Measurements from ENCODE around the gene ODAD2.
A peak's percentile ranks its signal among the peaks of the same experiment; 100 is the strongest.
"Not testable (repeated sequence)": the region's sequence is repeated elsewhere in the genome, so short reads cannot be mapped to it uniquely, and the experiment has no call there.

ODAD2 gene

GRCh38 chr10:27969931-27970330 lies 28.9 kb downstream of the ODAD2 start:
- DNase-seq = not testable (repeated sequence)

- DNase-seq = no peak
These were observed 39.7 kb downstream of the ODAD2 start for GRCh38 chr10:27959093-27959715.

- not testable (repeated sequence) for DNase-seq
These were observed 40.5 kb downstream of the ODAD2 start for GRCh38 chr10:27958383-27958782.

GRCh38 chr10:27950242-27950564 lies 48.7 kb downstream of the ODAD2 start:
- DNase-seq = no peak

- no peak for DNase-seq
These were observed 49.2 kb downstream of the ODAD2 start for GRCh38 chr10:27949528-27950241.

- no peak for DNase-seq
These were observed 50.7 kb downstream of the ODAD2 start for GRCh38 chr10:27948186-27948585.

GRCh38 chr10:27947540-27947939 lies 51.3 kb downstream of the ODAD2 start:
- DNase-seq = no peak

GRCh38 chr10:27944005-27944404 lies 54.9 kb downstream of the ODAD2 start:
- no peak for DNase-seq

- no peak for DNase-seq
These were observed 84.0 kb downstream of the ODAD2 start for GRCh38 chr10:27914888-27915287.

GRCh38 chr10:27912231-27912630 lies 86.6 kb downstream of the ODAD2 start:
- no peak for DNase-seq

- DNase-seq = no peak
These were observed 87.3 kb downstream of the ODAD2 start for GRCh38 chr10:27911539-27911938.

- no peak for DNase-seq
These were observed 87.9 kb downstream of the ODAD2 start for GRCh38 chr10:27911011-27911410.

- DNase-seq = peak; percentile 9
These were observed 90.6 kb downstream of the ODAD2 start for GRCh38 chr10:27908231-27908630.

- DNase-seq = not testable (repeated sequence)
These were observed 99.4 kb downstream of the ODAD2 start for GRCh38 chr10:27899485-27899884.

- DNase-seq = no peak
These were observed 99.8 kb downstream of the ODAD2 start for GRCh38 chr10:27899058-27899457.

- DNase-seq = no peak
These were observed 105.4 kb downstream of the ODAD2 start for GRCh38 chr10:27893358-27893954.

- no peak for DNase-seq
These were observed 107.9 kb downstream of the ODAD2 start for GRCh38 chr10:27890971-27891370.

GRCh38 chr10:27889518-27889917 lies 109.4 kb downstream of the ODAD2 start:
- DNase-seq = no peak

- DNase-seq = no peak
These were observed 114.7 kb downstream of the ODAD2 start for GRCh38 chr10:27884185-27884641.

- DNase-seq = no peak
These were observed 120.6 kb downstream of the ODAD2 start for GRCh38 chr10:27878281-27878680.

- DNase-seq = no peak
These were observed 133.7 kb downstream of the ODAD2 start for GRCh38 chr10:27865221-27865635.

- DNase-seq = no peak
These were observed 137.1 kb downstream of the ODAD2 start for GRCh38 chr10:27861781-27862180.

GRCh38 chr10:27857616-27858015 lies 141.3 kb downstream of the ODAD2 start:
- DNase-seq = peak; percentile 39

- no peak for DNase-seq
These were observed 154.7 kb downstream of the ODAD2 start for GRCh38 chr10:27844223-27844622.

All from NCI-H1105 (cell line).